SU-DHL-6 (cell line): ENCODE results near the gene TMEM238L.

Source experiments
- CTCF ChIP-seq: fragments of 200-600 bp; sonication (generic); IDR thresholded peaks from one replicate; pipeline ENCODE4 v1.5.1; 2017; ENCODE audit warnings: antibody characterized with exemption, mild to moderate bottlenecking, low read length, moderate library complexity; ENCODE audit not compliant: insufficient read depth, poor library complexity, severe bottlenecking
- EZH2phosphoT487 ChIP-seq: fragments of 200-600 bp; sonication (generic), shearing (Covaris generic); conservative IDR thresholded peaks from 2 replicates; pipeline ENCODE4 v1.6.1; 2018; ENCODE audit warnings: mild to moderate bottlenecking, antibody characterized with exemption, low read length, moderate library complexity, mixed read lengths

DNA sequence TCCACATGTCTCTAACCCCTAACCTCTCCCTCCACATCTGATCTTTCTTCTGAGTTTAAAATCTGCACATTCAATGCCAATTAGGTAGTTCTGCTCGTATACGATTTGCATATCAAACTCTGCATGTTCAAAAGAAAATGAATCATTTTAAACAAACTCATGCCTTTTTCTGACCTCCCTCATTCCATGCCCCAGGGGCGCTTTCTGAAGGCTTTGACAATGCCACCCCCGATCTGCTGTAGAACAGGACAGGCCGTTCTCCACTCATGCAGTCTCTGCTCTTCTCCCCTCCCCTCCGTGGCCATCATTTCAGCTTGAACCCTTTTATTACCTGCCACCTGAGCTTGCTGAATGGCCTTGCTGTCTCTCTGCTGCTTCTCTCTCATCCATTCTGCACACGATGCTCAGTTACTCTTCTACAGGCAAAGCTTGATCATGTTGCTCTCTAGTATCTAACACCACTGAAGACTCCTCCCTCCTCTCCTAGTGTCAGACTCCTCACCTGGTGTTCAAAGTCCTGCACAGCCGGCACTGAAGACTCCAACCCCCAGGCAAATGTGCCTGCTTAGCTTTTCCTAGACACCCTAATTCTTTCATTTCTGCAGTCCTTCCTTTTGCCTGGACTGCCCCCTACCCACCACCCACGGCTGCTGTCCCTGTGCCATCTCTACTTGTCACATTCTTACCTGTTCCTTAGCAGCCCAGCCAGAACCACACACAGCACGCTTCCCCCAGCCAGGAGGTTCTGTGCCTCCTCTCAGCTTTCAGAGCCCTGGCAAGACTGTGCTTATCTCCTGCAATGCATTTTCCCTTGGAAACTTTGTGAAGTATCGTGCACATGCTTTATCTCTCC is 6.2 kb downstream of the TMEM238L start:
- no peak for TF ChIP-seq CTCF
- TF ChIP-seq EZH2phosphoT487 = no peak
